Parathyroid adenoma (tissue), 2 donors: Measurements from ENCODE around the gene MYCBPAP.
A peak's percentile ranks its signal among the peaks of the same experiment; 100 is the strongest.

Experiments used
- H2AFZ ChIP-seq: fragments of 300-600 bp; sonication (generic); one replicate; pipeline ENCODE4 v1.7.0; 2017; ENCODE audit warnings: antibody characterized with exemption, mild to moderate bottlenecking
- H3K27ac ChIP-seq: fragments of 300-600 bp; sonication (generic); one replicate; pipeline ENCODE4 v1.7.0; 2017
- H3K27me3 ChIP-seq: fragments of 300-600 bp; sonication (generic); one replicate; pipeline ENCODE4 v1.7.0; 2017; ENCODE audit warnings: low read length; ENCODE audit not compliant: control insufficient read depth, insufficient read depth
- H3K36me3 ChIP-seq: fragments of 300-600 bp; sonication (generic); one replicate; pipeline ENCODE4 v1.7.0; 2017; ENCODE audit warnings: low read length; ENCODE audit not compliant: control insufficient read depth, insufficient read depth
- H3K4me1 ChIP-seq: fragments of 300-600 bp; sonication (generic); one replicate; pipeline ENCODE4 v1.7.0; 2017; ENCODE audit warnings: control low read depth
- H3K4me2 ChIP-seq: fragments of 300-600 bp; sonication (generic); one replicate; pipeline ENCODE4 v1.7.0; 2017; ENCODE audit warnings: low read length
- H3K4me3 ChIP-seq: fragments of 300-600 bp; sonication (generic); one replicate; pipeline ENCODE4 v1.7.0; 2017; ENCODE audit warnings: low read depth, low read length
- H3K79me2 ChIP-seq: fragments of 300-600 bp; sonication (generic); one replicate; pipeline ENCODE4 v1.7.0; 2017; ENCODE audit warnings: control low read depth
- H3K9ac ChIP-seq: fragments of 300-600 bp; sonication (generic); one replicate; pipeline ENCODE4 v1.7.0; 2017; ENCODE audit warnings: mild to moderate bottlenecking
- H3K9me3 ChIP-seq: fragments of 300-600 bp; sonication (generic); one replicate; pipeline ENCODE4 v1.7.0; 2017; ENCODE audit warnings: low read length; ENCODE audit not compliant: control insufficient read depth
- CTCF ChIP-seq: fragments of 300-600 bp; sonication (generic); IDR thresholded peaks from one replicate; pipeline ENCODE4 v1.7.0; 2017; ENCODE audit warnings: antibody characterized with exemption, mild to moderate bottlenecking
- donor health status: primary hyperparathyroidism.

The MYCBPAP gene

GRCh38 chr17:50478391-50479381, 29.6 kb upstream of the MYCBPAP start, which contains the start of gene RSAD1:
Gene RSAD1 (plus strand): TSS chr17:50478860. CDS start chr17:50478885, 25 bp downstream.
- TF ChIP-seq CTCF: peak; percentile 94
- peak within 1 kb of the TSS; percentile 74 for H3K4me2 ChIP-seq
- H3K4me3 ChIP-seq: peak within 1 kb of the TSS; percentile 62
- no peaks in the 10 kb centered on the region for H3K9me3 ChIP-seq
- H3K9ac ChIP-seq: peak within 1 kb of the TSS; percentile 9
- H3K79me2 ChIP-seq: no peaks in the 10 kb centered on the region
- H3K27ac ChIP-seq: peak within 1 kb of the TSS; percentile 83
- H3K27me3 ChIP-seq: no peaks in the 10 kb centered on the region
- no peaks in the 10 kb centered on the region for H3K36me3 ChIP-seq
- H3K4me1 ChIP-seq: peaks cover 13% of the 10 kb centered on the region
- peak within 1 kb of the TSS; percentile 87 for H2AFZ ChIP-seq

GRCh38 chr17:50479522-50480141, 28.6 kb upstream of the MYCBPAP start:
- Histone ChIP-seq H3K79me2 (no peaks in the 10 kb centered on the region), H3K9me3 (no peaks in the 10 kb centered on the region), H3K9ac (no peak overlapping the region), H3K4me1 (peaks cover 13% of the 10 kb centered on the region), H3K4me2 (peak overlapping the region; percentile 61), H3K4me3 (peak overlapping the region; percentile 62), H3K27ac (peak overlapping the region; percentile 83), H3K36me3 (no peaks in the 10 kb centered on the region), H3K27me3 (no peaks in the 10 kb centered on the region), H2AFZ (peak overlapping the region; percentile 87)
- TF ChIP-seq CTCF: peak; percentile 44

- Histone ChIP-seq H3K27me3 (no peaks in the 10 kb centered on the region), H3K9me3 (no peaks in the 10 kb centered on the region), H3K4me1 (peaks cover 13% of the 10 kb centered on the region), H3K27ac (peak overlapping the region; percentile 83), H3K9ac (no peak overlapping the region), H2AFZ (no peak overlapping the region), H3K36me3 (no peaks in the 10 kb centered on the region), H3K4me3 (no peak overlapping the region), H3K4me2 (no peak overlapping the region), H3K79me2 (no peaks in the 10 kb centered on the region)
- TF ChIP-seq CTCF: no peak
Observed at GRCh38 chr17:50480142-50480764, 28.0 kb upstream of the MYCBPAP start.

- peaks cover 13% of the 10 kb centered on the region for H3K4me1 ChIP-seq
- no peak overlapping the region for H3K4me3 ChIP-seq
- H3K9ac ChIP-seq: no peak overlapping the region
- H2AFZ ChIP-seq: no peak overlapping the region
- H3K27me3 ChIP-seq: no peaks in the 10 kb centered on the region
- H3K79me2 ChIP-seq: no peaks in the 10 kb centered on the region
- TF ChIP-seq CTCF: no peak
- no peaks in the 10 kb centered on the region for H3K36me3 ChIP-seq
- no peaks in the 10 kb centered on the region for H3K9me3 ChIP-seq
- H3K4me2 ChIP-seq: no peak overlapping the region
- no peak overlapping the region for H3K27ac ChIP-seq
Observed at GRCh38 chr17:50480854-50481490, 27.3 kb upstream of the MYCBPAP start.
